Right renal cortex interstitium (tissue), 3 donors: ENCODE data around the gene ALCAM. TPM values are rescaled to one million over a fixed set of nuclear protein-coding genes. Genes with fewer than 3 reads are reported as not detected.

ENCODE experiments used
- DNase-seq, 3 donors: peaks; one replicate each; pipeline ENCODE4 v3.0.0-alpha.2; 2013; ENCODE audit warnings: low read depth in 3 of 3, low spot score in 2 of 3
- polyA plus RNA-seq, 3 donors: library from polyadenylated mRNA; unstranded; fragments of 120-200 nt; gene quantifications; one replicate each; pipeline ENCODE4 v1.2.1, GENCODE V29; 2013; ENCODE audit not compliant: insufficient read length in 3 of 3

Gene ALCAM
- polyA plus RNA-seq, 3 donors, result 141 to 148 (median 143) TPM

DNA sequence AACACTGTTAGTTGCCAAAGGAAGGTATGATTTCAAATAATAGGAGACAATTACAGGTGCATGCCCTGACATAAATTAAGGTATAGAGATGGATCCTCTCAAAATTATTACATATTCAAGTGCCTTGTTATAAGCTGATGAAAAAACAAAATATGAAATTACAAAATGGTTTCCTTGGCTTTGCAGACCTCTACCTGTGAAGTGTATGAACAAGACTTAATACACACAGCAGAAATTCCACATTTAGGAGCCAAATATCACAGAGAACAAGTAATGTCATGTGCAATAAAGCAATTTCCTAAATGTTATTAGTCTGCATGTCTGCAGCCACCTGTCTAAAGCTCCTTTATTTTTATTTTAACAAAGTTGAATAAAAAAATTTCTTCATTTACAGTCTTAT is 151.5 kb downstream of the ALCAM start:
- DNase-seq, result no peak

DNA sequence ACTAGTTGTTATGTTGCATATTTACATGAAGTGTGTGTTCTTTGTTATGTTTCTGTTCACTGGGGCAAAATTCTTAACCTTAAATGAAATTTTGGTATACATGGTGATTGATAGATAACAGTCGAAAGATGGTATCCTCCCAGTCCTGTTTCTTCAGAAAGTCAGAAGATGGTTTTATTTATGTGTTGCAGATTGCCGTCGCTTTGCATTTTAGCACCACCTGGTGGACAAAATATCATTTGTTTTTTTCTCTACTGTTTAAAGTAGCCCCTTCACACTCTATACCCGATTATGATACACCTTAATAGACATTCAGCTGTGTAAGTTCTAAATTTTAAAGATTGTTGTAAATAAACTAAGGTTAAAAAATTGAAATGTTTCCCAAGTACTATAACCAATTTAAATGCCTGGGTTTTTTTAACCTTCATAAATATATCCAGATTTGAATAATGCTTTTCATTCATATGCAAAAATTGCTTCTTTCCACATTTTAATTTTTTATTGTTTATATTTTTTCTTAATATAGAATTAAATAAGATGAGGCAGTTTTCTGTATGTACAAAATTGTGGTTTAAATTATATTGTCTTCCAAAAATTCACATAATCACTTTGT is 152.2 kb downstream of the ALCAM start:
- DNase-seq, result peak; percentile 24 to 45 (median 38)

DNA sequence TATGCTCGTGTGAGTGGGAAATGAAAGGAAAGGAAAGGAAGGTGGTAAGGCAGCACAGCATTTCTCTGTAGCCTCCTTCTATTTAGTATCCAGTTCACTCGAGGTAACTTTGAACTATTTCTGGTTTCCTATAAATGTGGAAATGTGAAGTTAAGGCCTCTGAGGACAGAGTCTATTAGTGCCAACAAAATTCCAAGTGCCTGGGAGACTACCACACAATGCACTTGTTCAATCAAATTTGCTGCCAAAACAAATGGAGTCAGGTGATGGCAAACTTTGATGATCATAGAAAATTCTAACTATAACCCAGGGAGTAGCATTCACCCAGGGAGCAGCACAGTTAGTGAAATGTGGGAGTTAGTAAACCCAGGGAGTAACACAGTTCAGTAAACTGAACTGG is 155.1 kb downstream of the ALCAM start:
- no peak for DNase-seq

DNA sequence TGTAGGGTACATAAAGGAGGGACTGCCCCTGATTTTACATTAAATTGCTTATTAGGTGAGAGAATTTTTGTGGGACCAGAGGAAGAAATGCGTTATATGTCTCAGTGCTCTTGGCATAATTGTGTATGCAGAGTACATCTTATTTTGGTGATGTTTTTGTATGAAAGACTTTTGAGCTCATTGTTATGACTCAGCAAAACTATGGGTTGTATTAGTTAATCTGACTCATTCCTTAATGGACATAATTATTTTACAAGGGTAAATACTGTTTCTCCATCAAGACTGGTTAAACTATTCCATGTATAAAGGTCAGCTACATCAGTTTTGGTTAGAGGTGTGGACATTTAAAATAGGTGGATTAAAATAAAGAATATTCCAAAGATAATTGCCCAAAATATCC is 156.8 kb downstream of the ALCAM start:
- no peak for DNase-seq

DNA sequence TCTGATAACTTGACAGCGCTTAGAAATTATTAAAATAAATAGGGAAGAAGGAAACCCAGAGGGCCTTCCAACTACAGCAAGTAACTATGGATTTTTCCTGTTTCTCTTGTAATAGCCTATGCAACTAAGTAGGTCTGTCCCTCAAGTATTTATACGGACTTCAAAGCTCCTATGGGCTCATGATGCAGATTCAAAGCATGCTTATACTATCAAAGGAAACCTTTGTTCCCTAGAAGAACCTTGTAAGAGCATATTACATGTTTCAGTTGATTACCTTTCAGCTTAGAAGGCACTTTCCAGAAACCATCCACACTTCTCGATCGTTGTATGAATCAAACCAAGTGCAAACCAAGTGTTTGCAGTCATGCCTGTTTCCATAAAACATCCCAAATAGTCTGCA is 158.8 kb downstream of the ALCAM start:
- DNase-seq, result no peak

DNA sequence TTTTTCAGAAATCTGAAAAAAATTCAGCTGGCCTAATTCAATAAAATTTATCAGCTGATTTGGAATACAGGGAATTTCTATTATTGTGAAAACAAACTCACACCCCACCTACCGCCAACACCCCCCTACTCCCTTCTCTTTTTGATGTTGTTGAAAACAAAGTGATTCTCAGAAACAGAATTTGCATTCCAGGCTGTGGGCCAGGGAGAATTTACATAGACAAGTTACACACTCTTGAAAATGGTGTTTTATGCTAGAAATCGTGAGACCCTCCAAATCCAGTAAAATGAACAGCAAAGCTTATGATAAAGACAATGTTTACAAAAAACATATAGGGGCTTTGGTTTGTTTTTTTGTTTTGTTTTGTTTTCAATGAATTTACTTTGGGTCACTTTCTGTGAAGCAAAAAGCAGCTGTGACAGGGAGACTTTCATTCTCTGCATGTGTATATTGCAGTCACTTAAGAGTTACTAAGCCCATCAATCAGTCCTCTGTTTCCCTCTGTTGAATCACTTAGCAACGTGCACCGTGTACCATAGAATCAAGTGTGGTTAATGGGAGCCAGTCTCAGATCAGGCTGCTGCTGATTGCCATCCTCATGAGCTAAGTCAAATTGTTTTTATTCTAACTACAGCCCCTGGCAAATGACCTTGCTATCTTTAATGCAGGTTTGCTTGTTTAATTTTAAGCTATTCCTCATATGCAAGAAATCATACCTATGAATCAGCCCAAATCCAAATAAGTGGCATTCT is 159.8 kb downstream of the ALCAM start:
- DNase-seq, result no peak

DNA sequence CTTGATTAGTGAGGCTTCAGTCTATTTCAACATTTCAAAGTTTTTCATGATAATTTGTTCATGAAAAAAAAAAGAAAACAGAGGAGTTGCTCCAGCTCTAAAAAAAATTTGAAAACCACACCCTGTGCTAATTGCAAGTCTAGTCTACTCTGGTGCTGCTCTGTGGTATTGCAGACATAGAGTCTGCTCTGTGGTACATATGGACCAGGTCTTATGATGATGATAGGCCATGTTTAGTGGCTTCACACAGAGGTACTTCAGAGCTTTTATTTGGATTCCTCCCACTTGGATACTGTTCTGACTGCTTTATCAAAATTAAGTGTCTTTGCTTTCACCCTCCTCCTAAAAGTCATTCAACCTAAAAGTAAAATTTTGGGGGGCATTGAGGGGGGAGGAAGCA is 160.8 kb downstream of the ALCAM start:
- DNase-seq, result no peak

GRCh38 chr3:105527949-105528348 is 161.2 kb downstream of the ALCAM start:
- no peak for DNase-seq

DNA sequence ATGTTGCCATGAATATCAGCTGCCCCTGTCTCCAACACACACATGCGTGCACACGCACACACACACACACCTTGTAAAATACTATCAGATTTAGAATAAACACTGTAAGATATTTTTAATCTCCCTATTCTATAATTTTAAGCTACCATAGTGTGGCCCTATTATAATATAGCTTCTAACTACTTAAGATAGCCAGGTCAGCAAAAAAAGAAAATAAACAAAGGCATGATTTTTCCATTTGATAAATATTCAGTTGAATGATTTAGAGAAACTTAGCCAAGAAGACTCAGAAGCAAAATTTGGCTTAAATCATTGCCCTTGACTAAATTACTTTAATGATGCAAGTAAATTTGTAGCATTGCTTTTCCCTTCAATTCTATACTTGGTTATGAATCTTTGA is 162.2 kb downstream of the ALCAM start:
- no peak for DNase-seq

- no peak for DNase-seq
These were observed 162.7 kb downstream of the ALCAM start for GRCh38 chr3:105529456-105529855.

DNA sequence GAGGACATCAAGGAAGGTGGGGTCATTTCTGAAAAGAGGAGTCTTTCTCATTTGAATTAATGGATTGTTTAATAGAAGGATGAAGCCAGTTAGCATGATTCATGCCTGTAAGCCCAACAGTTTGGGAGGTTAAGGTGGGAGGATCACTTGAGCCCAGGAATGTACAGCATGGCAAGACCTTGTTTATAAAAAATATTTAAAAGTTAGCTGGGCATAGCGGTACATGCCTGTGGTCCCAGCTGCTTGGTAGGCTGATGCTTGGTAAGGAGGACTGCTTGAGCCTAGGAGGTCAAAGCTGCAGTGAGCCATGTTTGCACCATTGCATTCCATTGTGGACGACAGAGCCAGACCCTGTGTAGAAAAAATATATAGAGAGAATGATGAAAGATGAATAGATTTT is 165.5 kb downstream of the ALCAM start:
- DNase-seq, result no peak

DNA sequence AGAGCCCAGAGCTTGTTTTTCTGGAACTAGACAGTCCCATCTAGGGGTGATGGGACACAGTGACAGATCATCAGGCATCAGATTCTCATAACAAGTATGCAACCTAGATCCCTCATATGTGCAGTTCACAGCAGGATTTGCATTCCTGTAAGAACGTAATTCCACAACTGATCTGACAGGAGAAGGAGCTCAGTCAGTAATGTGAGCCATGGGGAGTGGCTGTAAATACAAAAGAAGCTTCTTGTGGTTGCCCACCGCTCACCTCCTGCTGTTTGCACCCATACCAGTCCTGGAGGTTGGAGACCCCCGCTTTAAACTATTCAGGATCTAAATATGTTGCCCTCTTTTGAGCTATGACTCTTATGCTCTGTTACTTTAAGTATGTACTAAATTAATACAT is 167.3 kb downstream of the ALCAM start:
- DNase-seq, result no peak

- no peak for DNase-seq
These were observed 167.8 kb downstream of the ALCAM start for GRCh38 chr3:105534491-105534890.

DNA sequence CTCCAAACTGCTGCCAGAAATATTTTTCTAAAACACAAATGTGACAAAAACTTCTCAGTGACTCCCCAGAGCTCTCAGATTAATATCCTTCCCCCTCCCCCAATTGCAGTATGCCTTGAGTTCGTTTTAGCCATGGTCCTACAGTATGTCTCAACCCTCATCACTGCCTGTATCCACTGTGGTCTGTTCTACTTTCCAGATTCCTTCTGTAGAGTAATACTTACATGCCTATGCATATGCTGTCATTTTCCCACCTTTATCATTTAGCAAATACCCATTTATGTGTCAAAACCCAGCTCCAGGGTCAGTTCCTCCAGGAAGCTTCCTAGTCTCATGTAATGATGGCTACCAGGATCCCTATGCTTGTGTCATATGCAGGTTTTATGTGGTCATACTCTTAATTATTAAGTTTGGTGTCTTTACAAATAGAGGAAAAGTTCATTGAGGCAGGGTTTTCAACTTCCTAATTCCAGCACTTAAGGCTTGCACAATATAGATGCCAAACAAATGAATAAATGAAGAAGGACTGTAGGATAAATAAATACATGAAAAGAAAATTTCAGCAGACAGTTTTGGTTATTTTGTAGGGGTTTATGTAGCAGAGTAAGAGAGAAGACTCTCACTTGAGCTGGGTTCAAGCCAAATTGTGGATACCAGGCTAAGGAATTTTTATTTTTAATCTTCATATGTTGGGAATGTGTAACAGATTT is 170.8 kb downstream of the ALCAM start:
- DNase-seq, result no peak

DNA sequence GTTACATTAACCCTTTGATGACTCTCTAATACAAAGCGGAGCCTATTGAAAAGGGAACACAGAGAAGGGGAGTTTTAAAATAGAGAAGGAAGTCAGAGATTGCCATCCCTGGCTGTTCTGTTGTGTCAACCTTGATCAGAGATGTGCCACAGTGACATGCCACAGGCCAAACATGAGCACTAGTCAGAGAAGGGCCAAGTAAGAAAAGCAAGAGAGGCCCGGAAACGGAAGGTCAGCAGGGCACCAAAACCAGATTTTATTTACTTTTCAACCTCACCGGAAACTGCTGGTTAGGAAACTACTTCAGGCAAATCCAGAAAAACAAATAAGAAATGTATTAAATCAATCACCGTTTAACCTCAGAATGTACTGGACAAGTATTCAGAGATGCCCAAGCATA is 171.8 kb downstream of the ALCAM start:
- DNase-seq, result no peak

DNA sequence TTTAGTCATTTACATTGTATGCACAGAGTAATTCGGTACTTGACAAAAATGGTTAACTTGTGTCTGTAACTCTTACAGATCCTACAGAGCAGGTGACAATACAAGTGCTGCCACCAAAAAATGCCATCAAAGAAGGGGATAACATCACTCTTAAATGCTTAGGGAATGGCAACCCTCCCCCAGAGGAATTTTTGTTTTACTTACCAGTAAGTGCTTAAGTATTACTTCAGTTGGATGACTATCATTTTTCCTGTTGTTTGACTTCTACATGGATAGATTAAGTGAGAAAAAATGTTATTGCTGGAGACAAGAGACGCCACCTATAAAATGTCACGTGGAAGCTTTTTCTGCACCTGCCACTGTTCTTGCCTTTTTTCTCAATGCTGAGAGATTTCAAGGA is 173.2 kb downstream of the ALCAM start:
- DNase-seq, result no peak

DNA sequence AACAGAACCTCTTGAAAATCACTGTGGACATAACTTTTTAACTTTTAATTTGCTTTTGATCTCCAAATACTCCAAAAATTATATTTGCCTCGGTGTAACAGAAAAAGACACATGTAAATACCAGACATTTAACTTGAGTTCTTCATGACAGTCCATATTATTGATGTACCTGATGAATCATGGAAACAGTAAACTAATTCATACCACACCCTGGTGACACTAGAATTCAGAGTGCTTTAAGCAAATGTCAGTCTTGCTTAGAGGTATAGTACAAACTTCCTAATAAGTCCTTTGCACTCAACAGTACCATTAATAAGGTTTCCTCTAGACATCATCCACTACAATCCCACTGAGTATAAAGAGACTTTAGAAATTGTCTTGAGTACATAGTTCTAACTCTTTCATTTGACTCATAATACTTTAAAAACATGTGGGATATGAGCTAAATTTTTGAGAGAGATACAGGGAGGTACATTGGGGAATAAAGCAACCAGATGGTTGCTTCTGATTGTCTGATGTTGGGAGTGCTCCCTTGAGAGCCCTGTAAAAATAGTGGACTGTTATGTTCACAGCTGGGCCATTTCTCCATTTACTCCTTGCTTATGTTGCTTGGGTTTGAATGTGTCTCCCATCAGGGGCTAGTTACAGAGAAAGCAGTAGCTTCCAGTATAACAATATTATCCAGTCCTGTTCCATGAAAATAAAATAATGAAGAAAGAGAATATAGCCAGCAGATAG is 175.7 kb downstream of the ALCAM start:
- no peak for DNase-seq

DNA sequence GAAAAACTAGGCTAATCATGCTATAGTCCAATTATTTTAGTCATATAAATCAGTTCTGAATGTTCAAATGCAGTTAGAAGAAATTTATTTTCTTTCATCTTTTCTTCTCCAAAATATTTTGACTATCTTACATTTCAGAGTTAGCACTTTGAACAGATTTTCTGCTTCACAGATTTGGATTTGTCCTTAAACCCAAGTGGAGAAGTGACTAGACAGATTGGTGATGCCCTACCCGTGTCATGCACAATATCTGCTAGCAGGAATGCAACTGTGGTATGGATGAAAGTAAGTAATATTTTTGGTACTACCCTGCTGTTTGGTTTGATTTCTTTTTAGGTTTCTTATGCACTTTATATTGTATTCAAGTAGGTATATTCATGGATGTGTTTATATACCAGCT is 178.3 kb downstream of the ALCAM start:
- DNase-seq, result no peak

DNA sequence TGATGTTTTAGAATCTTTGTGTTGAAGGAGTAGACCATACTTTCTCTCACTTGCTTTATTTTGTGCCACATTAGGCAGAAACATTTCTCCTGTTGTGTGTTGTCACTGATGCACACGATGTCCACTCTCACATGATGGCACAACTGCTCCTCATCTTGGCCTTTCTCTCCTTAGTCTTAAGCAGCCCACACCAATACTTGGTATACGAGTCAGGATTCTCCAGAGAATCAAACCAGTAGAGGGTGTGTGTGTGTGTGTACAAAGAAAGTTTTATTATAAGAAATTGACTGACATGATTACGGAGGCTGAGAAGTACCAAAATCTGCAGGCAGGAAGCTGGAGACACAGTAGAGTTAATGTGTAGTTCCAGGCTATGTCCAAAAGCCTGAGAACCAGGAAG is 187.1 kb downstream of the ALCAM start:
- no peak for DNase-seq

GRCh38 chr3:105555206-105555605 is 188.5 kb downstream of the ALCAM start:
- DNase-seq, result no peak

- no peak for DNase-seq
These were observed 193.1 kb downstream of the ALCAM start for GRCh38 chr3:105559856-105560255.
